HG03097 (cell line): ENCODE results near the gene GBP3.
A peak's percentile ranks its signal among the peaks of the same experiment; 100 is the strongest.
"Not testable (repeated sequence)": the region's sequence is repeated elsewhere in the genome, so short reads cannot be mapped to it uniquely, and the experiment has no call there.

ENCODE experiments used
- ATAC-seq: cut with Tn5 transposase; IDR thresholded peaks from one replicate; pipeline ENCODE4 v1.9.1; 2021; ENCODE audit not compliant: unreplicated experiment, low FRiP score

The GBP3 gene, protein sequence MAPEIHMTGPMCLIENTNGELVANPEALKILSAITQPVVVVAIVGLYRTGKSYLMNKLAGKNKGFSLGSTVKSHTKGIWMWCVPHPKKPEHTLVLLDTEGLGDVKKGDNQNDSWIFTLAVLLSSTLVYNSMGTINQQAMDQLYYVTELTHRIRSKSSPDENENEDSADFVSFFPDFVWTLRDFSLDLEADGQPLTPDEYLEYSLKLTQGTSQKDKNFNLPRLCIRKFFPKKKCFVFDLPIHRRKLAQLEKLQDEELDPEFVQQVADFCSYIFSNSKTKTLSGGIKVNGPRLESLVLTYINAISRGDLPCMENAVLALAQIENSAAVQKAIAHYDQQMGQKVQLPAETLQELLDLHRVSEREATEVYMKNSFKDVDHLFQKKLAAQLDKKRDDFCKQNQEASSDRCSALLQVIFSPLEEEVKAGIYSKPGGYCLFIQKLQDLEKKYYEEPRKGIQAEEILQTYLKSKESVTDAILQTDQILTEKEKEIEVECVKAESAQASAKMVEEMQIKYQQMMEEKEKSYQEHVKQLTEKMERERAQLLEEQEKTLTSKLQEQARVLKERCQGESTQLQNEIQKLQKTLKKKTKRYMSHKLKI

DNA sequence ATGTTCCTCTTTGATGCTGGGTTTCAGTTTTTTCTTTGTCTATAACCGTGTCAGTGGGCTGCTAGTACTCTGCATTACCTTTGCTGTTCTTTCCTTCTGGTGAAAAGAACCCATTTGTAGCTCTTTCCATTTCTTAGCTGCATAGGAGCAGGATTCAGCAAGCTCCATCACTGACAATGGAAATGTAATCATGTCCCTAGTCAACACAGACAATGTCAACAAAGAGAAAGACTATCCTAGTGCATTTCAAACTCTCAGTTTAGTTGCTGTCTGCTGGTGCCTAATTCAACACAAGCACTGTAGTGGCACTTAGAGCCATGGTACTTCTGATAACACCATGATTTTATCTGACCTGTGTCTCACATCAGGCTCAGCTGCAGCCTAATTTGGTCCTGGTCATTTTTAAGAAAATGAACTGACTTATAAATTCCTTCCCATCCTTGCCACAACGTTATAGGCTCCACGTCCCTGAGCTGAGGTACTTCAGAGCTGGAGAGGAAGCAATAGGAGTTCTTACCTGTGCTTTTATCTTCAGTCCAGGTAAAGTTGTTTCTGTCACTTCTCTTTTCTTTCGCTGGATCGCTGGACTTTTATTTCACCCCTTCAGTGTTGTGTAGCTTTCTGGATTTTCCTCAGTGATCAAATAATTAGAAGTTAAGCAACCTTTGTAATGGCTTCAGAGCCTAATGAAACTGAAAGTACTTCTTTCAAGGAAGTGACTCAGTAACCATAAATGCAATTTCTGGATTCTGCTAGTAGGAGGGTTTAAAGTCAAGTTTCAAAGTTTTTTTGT lies at the start of gene GBP3:
GBP3 (minus strand) TSS at position 700 of the 793 bp plus-strand sequence. CDS start 2,145 bp downstream, outside the sequence.
- ATAC-seq, result no peak

- no peak for ATAC-seq
Observed at GRCh38 chr1:89070509-89070908, 47.8 kb upstream of the GBP3 start.

GRCh38 chr1:89069951-89070350 lies 47.3 kb upstream of the GBP3 start:
- ATAC-seq, result no peak

GRCh38 chr1:89068291-89068690 lies 45.6 kb upstream of the GBP3 start:
- no peak for ATAC-seq

DNA sequence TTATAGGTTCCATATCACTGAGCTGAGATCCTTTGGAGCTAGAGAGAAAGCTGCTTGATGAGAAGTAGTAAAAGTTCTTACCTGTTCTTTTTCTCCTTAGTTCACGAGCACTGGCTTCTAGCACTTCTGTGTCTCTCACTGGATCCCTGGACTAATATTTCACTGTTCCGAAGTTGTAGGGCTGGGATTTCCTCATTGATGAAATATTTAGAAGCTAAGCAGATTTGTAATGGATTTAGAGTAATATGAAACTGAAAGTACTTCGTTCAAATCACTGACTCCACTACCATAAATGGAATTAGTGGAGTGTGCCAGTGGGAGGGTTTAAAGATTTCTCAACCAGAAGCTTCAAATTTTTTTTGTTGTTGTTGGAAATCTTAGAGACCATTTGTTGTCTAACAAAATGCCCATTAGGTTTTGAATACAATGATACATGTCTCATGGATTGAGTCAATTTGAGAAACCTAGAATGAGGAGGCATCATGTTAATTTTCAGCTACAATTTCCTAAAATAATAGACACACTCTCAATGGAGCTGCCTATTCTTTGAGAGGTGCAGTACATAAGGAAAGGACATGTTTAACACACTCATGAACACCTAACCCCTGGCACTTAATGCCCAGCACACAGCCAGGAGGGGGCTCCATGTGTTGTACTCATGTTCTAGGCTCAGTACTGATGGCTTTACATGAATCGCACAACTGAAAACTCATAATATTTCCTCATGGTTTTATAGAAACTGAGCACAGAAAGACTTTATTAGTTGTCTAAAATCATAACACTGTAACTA lies 42.6 kb upstream of the GBP3 start, which contains the start of gene GBP1:
GBP1 (minus strand) TSS at position 130 of the 790 bp plus-strand sequence. CDS start 1,974 bp downstream, outside the sequence.
- ATAC-seq, result peak; percentile 47

DNA sequence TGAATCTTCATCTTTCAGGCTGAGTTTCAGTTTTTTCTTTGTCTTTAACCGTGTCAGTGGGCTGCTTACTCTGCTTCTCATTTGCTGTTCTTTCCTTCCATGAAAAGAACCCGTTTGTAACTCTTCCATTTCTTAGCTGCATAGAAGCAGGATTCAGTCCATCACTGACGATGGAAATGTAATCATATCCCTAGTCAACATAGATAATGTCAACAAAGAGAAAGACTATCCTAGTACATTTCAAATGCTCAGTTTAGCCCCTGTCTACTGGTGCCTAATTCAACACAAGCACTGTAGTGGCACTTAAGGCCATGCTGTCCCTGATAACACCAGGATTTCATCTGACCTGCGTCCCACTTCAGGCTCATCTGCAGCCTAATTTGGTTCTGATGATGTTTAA lies 42.0 kb upstream of the GBP3 start:
- peak; percentile 33 for ATAC-seq

DNA sequence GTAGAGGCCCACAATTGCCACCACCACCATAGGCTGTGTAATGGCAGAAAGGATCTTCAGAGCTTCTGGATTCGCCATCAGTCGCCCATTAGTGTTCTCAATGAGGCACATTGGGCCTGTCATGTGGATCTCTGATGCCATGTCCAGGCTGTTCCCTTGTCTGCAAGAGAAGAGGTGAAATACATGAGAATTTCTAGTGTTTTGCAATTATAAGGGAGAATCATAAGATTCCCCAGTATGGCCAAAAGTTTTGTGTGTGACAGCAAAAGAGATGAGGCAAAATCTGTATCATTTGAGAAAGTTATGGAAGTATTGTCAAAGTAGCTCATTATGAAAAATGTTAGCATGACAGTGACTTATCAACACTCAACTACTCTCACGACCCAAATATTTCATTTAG lies 40.4 kb upstream of the GBP3 start:
- ATAC-seq, result no peak

- ATAC-seq, result no peak
Observed at GRCh38 chr1:89060091-89060490, 37.4 kb upstream of the GBP3 start.

DNA sequence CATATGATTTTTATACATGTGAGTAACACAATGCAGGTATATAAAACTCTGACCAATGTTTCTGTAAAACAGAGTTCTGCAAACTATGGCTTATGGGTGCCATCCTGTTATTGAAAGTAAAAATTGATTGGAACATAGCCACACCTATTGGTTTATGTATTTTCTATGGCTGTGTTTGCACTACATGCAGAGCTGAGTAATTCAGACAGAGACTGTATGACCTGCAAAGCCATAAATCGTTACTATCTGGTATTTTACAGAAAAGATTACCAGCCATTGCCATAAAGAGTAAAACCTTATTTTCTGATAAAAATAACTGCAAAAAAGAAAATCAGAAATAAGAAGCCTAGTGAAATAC lies 29.3 kb upstream of the GBP3 start:
- no peak for ATAC-seq

DNA sequence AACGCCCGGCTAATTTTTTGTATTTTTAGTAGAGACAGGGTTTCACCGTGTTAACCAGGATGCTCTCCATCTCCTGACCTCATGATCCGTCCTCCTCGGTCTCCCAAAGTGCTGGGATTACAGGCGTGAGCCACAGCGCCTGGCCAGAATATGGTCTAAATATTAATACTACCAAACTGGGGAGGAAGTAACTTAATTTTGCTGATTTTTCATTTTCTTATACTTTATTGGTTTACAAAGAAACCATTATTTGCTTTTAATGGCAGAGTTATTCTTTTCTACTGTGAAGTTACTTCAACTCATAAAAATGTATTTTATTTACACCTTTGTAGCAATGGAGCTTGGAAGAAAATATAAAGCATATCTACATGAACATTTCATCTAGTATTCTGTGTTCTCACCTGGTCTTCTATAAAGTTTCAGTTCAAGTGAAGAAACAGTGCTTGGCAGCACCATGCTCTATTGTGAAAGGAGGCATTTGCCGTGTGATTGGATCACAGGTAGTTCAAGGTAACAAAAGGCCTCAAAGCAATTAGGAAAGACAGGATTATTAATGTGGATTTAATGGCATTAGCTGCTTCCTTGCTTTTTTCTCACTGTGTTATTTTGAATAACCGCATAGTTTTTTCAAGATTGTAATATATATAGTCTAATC lies 28.8 kb upstream of the GBP3 start:
- no peak for ATAC-seq

DNA sequence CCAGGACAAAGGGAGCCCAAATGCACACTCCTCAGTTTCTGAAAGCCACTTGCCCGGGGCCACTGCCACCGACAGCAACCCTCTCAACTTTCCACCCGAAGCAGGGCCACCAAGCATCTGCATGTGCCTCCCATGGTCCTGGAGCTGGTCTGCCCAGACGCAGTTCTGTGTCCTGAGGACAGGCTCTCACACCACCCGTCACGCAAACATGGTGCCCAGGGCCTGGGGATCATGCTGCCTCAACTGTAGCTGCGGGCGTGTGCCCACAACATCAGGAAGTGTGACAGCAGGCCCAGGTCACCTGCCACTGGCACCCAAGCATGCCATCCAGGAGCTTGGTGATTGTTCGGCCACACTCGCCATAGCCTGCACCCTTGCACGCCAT lies 28.0 kb upstream of the GBP3 start:
- no peak for ATAC-seq

GRCh38 chr1:89049901-89050648 lies 27.4 kb upstream of the GBP3 start:
- not testable (repeated sequence) for ATAC-seq

GRCh38 chr1:89049187-89049586 lies 26.5 kb upstream of the GBP3 start:
- ATAC-seq, result not testable (repeated sequence)

DNA sequence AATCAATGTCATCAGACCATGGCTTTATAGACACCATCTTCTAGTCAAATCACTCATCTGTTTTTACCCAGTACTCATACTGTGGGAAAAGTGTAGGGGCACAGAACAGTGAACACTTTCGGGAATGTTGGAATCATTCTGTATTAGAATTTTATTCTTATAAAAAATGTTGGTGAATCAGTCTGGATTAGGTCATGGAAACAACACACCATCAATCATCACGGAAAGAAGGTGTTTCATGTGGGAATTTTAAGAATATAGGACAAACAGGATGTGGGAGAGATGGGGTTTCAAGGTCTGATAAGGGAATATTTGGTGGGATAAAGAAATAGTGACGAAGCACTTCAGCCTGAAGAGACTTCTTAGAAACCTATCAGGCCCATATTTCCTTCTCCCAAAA lies 25.1 kb upstream of the GBP3 start:
- no peak for ATAC-seq

DNA sequence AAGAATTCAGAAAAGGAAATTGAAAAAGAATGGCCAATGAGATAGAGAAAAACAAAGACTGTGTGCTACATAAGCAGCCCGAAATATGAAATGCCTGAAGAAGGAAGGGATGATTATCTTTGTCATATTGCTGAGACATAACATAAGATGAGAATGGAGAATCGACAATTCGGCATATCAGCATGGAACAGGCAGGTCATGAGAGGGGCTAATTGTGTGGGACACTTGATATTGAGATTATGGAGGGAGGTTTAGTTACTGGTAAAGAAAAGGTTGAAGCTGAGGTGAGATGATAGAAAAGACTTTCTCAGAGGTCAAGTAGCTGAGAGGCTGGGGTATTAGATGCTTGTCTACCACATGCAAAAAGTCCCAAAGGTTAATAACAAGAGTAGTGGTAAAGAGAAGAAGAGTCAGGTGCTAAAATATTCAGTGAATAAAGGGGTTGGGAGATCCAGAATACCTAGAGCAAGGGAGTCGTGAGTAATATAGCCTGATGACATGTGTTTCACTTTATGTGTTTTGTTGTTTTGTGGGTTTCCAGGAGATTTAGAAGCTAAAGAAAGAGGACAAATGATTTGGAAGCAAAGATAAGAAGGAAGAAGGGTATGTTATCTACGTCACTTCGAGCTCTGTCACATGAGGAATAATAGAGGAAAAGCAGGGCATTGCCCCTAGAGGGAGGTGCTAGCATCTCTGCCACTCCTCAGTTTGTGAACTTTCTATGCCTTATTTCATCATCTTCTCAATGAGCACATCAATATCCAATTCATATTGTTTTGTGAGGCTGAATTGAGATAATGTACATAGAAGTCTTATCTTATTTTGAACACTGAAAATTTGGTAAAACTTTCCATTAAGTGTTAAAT lies 23.9 kb upstream of the GBP3 start:
- not testable (repeated sequence) for ATAC-seq

GRCh38 chr1:89044970-89045721 lies 22.5 kb upstream of the GBP3 start:
- no peak for ATAC-seq

GRCh38 chr1:89043940-89044339 lies 21.3 kb upstream of the GBP3 start:
- no peak for ATAC-seq

GRCh38 chr1:89042491-89042890 lies 19.8 kb upstream of the GBP3 start:
- ATAC-seq, result no peak
